NCI-H1092 (cell line): ENCODE measurements around the gene VEGFB.
A peak's percentile ranks its signal among the peaks of the same experiment; 100 is the strongest.

Source experiments
- DNase-seq: peaks from one replicate; lab custom pipeline; 2025; lab: John Stamatoyannopoulos, UW

The VEGFB gene

GRCh38 chr11:64233913-64234586, at the start of gene VEGFB:
Gene VEGFB, plus strand, starts transcription at chr11:64234584. Its CDS starts 250 bp downstream, at chr11:64234834.
- DNase-seq = peak; percentile 58

- DNase-seq = peak; percentile 82
Measured at GRCh38 chr11:64185175-64185692, 49.1 kb upstream of the VEGFB start.

GRCh38 chr11:64185693-64186491, 48.5 kb upstream of the VEGFB start, which contains the start of gene STIP1:
Gene STIP1, plus strand, starts transcription at chr11:64186171. Its CDS starts 91 bp downstream, at chr11:64186262.
- peak; percentile 100 for DNase-seq

- no peak for DNase-seq
Measured at GRCh38 chr11:64186492-64187165, 47.8 kb upstream of the VEGFB start.

- no peak for DNase-seq
Measured at GRCh38 chr11:64192434-64192833, 42.0 kb upstream of the VEGFB start.

- no peak for DNase-seq
Measured at GRCh38 chr11:64196626-64197025, 37.8 kb upstream of the VEGFB start.

- DNase-seq = no peak
Measured at GRCh38 chr11:64198511-64198910, 35.9 kb upstream of the VEGFB start.

GRCh38 chr11:64201543-64201942, 32.8 kb upstream of the VEGFB start:
- DNase-seq = no peak

- no peak for DNase-seq
Measured at GRCh38 chr11:64202992-64203391, 31.4 kb upstream of the VEGFB start.

- no peak for DNase-seq
Measured at GRCh38 chr11:64203421-64204079, 30.8 kb upstream of the VEGFB start.

GRCh38 chr11:64204080-64204440, 30.3 kb upstream of the VEGFB start:
- DNase-seq = no peak

- DNase-seq = peak; percentile 81
Measured at GRCh38 chr11:64204464-64204989, 29.9 kb upstream of the VEGFB start.

GRCh38 chr11:64206457-64207255, 27.7 kb upstream of the VEGFB start, which contains the start of gene FERMT3:
Gene FERMT3, plus strand, starts transcription at chr11:64206721. Its CDS starts 644 bp downstream, at chr11:64207365.
- DNase-seq = no peak

- DNase-seq = no peak
Measured at GRCh38 chr11:64207256-64208085, 26.9 kb upstream of the VEGFB start.

GRCh38 chr11:64208086-64208795, 26.1 kb upstream of the VEGFB start:
- DNase-seq = no peak

- no peak for DNase-seq
Measured at GRCh38 chr11:64208796-64209562, 25.4 kb upstream of the VEGFB start.

- no peak for DNase-seq
Measured at GRCh38 chr11:64209563-64209843, 24.9 kb upstream of the VEGFB start.

- no peak for DNase-seq
Measured at GRCh38 chr11:64210301-64211020, 23.9 kb upstream of the VEGFB start.
